Lower leg skin (tissue), 3 donors: Measurements from ENCODE around the gene ARL5C.

Source experiments
- POLR2A ChIP-seq, 2 donors: fragments of 450-650 bp; IDR thresholded peaks; one replicate each; pipeline ENCODE4 v1.6.1; 2016 to 2017; ENCODE audit warnings: antibody characterized with exemption in 2 of 2, mild to moderate bottlenecking in 1 of 2, moderate library complexity in 1 of 2
- TF ChIP-seq, protein P1 (sequence below), 3 donors: fragments of 450-650 bp; IDR thresholded peaks; one replicate each; pipeline ENCODE4 v1.5.1; 2016; ENCODE audit warnings: antibody characterized with exemption in 3 of 3, mild to moderate bottlenecking in 3 of 3, moderate library complexity in 2 of 3

DNA sequence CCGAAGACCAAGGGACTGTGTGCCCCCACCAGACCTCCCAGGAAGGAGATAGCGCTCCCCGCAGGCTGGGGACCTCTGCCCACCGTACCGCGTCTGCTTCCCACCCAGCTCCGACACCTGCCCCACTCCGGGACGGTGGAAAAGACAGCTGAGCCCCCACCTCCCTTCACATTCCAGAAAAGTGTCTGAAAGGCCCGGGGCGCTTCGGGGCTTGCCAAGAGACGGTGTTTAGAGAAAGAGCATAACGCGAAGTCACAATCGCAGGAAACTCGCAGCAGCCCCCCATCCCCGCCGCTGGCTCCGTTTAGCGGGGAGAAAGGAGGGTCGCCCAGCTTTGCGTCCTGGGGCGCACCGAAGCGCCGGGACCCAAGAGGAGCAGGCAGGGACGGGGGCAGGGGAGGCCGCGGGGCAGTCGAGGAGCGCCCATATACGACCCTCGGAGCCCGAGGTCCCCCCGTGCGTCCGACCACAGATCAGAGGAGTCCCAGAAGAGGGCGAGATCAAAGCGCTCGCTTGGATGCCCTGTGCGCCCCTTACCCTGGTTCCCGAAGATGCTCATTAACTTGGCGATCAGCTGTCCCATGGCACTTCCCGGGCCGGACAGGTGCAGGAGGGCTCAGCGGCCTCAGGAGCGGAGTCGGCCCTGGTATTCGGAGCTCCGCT is 652 bp downstream of the ARL5C start:
- no peak for TF ChIP-seq POLR2A (IDR thresholded peaks at IDR 0.05)
- TF ChIP-seq, protein P1, sequence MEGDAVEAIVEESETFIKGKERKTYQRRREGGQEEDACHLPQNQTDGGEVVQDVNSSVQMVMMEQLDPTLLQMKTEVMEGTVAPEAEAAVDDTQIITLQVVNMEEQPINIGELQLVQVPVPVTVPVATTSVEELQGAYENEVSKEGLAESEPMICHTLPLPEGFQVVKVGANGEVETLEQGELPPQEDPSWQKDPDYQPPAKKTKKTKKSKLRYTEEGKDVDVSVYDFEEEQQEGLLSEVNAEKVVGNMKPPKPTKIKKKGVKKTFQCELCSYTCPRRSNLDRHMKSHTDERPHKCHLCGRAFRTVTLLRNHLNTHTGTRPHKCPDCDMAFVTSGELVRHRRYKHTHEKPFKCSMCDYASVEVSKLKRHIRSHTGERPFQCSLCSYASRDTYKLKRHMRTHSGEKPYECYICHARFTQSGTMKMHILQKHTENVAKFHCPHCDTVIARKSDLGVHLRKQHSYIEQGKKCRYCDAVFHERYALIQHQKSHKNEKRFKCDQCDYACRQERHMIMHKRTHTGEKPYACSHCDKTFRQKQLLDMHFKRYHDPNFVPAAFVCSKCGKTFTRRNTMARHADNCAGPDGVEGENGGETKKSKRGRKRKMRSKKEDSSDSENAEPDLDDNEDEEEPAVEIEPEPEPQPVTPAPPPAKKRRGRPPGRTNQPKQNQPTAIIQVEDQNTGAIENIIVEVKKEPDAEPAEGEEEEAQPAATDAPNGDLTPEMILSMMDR (IDR thresholded peaks at IDR 0.05): no peak
